Naive thymus-derived CD8-positive, alpha-beta T cell (primary cell): ENCODE measurements around the gene ADGB. TPM values are rescaled to one million over a fixed set of nuclear protein-coding genes. Genes with fewer than 3 reads are reported as not detected.

Source experiments
- ATAC-seq, 2 donors: fragments of 150-1000 bp; cut with Tn5 transposase in 1 of 2; sonication (Bioruptor Pico), chemical (Tn5 transposase) in 1 of 2; 1 replicate in 1 of 2; 2 replicates in 1 of 2; pipeline ENCODE4 v1.10.0; 2021; ENCODE audit warnings: mild to moderate bottlenecking in 2 of 2, moderate library complexity in 2 of 2
- POLR2A ChIA-PET: fragments of 350-600 bp; sonication (Branson Sonifier 250); formaldehyde crosslinking; loops from one replicate; lab custom pipeline; 2021; ENCODE audit warnings: antibody characterized with exemption; lab: Charles Lee
- DNase-seq, 10 donors: peaks; one replicate each; pipeline versions ENCODE4 v3.0.0 to v3.0.0-alpha.2; 2020 to 2022
- H3K27ac Mint-ChIP-seq, 10 donors: one replicate each; pipeline ENCODE4 v1.8.0; 2020 to 2022; ENCODE audit warnings: mild to moderate bottlenecking in 10 of 10, mixed read lengths in 10 of 10, moderate library complexity in 4 of 10, inconsistent platforms in 1 of 10
- H3K27me3 Mint-ChIP-seq, 5 donors: one replicate each; pipeline ENCODE4 v1.8.0; 2021 to 2022; ENCODE audit warnings: mixed read lengths in 5 of 5
- H3K36me3 Mint-ChIP-seq, 3 donors: one replicate each; pipeline ENCODE4 v1.8.0; 2020 to 2022; ENCODE audit warnings: mixed read lengths in 3 of 3, mild to moderate bottlenecking in 2 of 3, inconsistent platforms in 1 of 3
- H3K4me1 Mint-ChIP-seq, 4 donors: one replicate each; pipeline ENCODE4 v1.8.0; 2021 to 2022; ENCODE audit warnings: mixed read lengths in 4 of 4
- H3K4me3 Mint-ChIP-seq, 10 donors: one replicate each; pipeline ENCODE4 v1.8.0; 2020 to 2022; ENCODE audit warnings: mild to moderate bottlenecking in 10 of 10, mixed read lengths in 10 of 10, moderate library complexity in 6 of 10, inconsistent platforms in 1 of 10
- H3K9me3 Mint-ChIP-seq, 9 donors: one replicate each; pipeline ENCODE4 v1.8.0; 2020 to 2022; ENCODE audit warnings: mixed read lengths in 9 of 9, mild to moderate bottlenecking in 3 of 9, inconsistent platforms in 1 of 9, moderate library complexity in 1 of 9
- polyA plus RNA-seq, 3 donors: library from polyadenylated mRNA; unstranded; fragments of 300-500 nt; fragmentation: Illumina TruSeq; gene quantifications; one replicate each; pipeline ENCODE4 v1.2.3, GENCODE V29; 2021
- total RNA-seq, 8 experiments: library from RNA in 2 of 8; stranded (reverse) in 2 of 8; gene quantifications; one replicate each; pipeline ENCODE4 v1.2.3 and lab custom pipeline; 2021 to 2026

The ADGB gene
- total and polyA plus RNA-seq, 5 experiments from 2014 or later = not detected

GRCh38 chr6:146642921-146643320, 44.1 kb downstream of the ADGB start:
- peaks cover 0 to 8% (median 0%) of the 10 kb centered on the region in 5 donors for H3K27me3 Mint-ChIP-seq
- no peak overlapping the region for H3K27ac Mint-ChIP-seq
- H3K4me1 Mint-ChIP-seq = no peaks in the 10 kb centered on the region
- no peak for ATAC-seq
- H3K9me3 Mint-ChIP-seq = peaks cover 0 to 2% (median 0%) of the 10 kb centered on the region in 9 donors
- POLR2A ChIA-PET = no interaction called here
- H3K36me3 Mint-ChIP-seq = no peaks in the 10 kb centered on the region
- no peak for DNase-seq
- H3K4me3 Mint-ChIP-seq = no peak overlapping the region

- Mint-ChIP-seq H3K27me3 (peaks cover 0 to 5% (median 0%) of the 10 kb centered on the region in 5 donors), H3K4me3 (no peak overlapping the region), H3K36me3 (no peaks in the 10 kb centered on the region), H3K4me1 (no peaks in the 10 kb centered on the region), H3K27ac (no peak overlapping the region), H3K9me3 (peaks cover 0 to 3% (median 0%) of the 10 kb centered on the region in 9 donors)
- ATAC-seq (no peak), DNase-seq (no peak)
- POLR2A ChIA-PET = no interaction called here
Observed at GRCh38 chr6:146650799-146651481, 52.2 kb downstream of the ADGB start.

GRCh38 chr6:146651482-146651863, 52.7 kb downstream of the ADGB start:
- H3K27ac Mint-ChIP-seq = no peak overlapping the region
- H3K4me3 Mint-ChIP-seq = no peak overlapping the region
- peaks cover 0 to 5% (median 0%) of the 10 kb centered on the region in 5 donors for H3K27me3 Mint-ChIP-seq
- H3K36me3 Mint-ChIP-seq = no peaks in the 10 kb centered on the region
- DNase-seq (no peak), ATAC-seq (no peak)
- H3K4me1 Mint-ChIP-seq = no peaks in the 10 kb centered on the region
- POLR2A ChIA-PET = no interaction called here
- H3K9me3 Mint-ChIP-seq = peaks cover 0 to 3% (median 0%) of the 10 kb centered on the region in 9 donors

GRCh38 chr6:146657432-146657831, 58.7 kb downstream of the ADGB start:
- POLR2A ChIA-PET = no interaction called here
- H3K27me3 Mint-ChIP-seq = peaks cover 0 to 3% (median 0%) of the 10 kb centered on the region in 5 donors
- H3K27ac Mint-ChIP-seq = no peak overlapping the region
- peaks cover 0 to 9% (median 5%) of the 10 kb centered on the region in 9 donors for H3K9me3 Mint-ChIP-seq
- no peak overlapping the region for H3K4me3 Mint-ChIP-seq
- no peaks in the 10 kb centered on the region for H3K4me1 Mint-ChIP-seq
- DNase-seq (no peak), ATAC-seq (no peak)
- H3K36me3 Mint-ChIP-seq = peaks cover 0 to 2% (median 0%) of the 10 kb centered on the region in 3 donors

GRCh38 chr6:146664871-146665360, 66.1 kb downstream of the ADGB start:
- Mint-ChIP-seq H3K4me3 (no peak overlapping the region), H3K36me3 (peaks cover 0 to 5% (median 2%) of the 10 kb centered on the region in 3 donors), H3K4me1 (no peaks in the 10 kb centered on the region), H3K27ac (no peak overlapping the region), H3K9me3 (peaks cover 0 to 10% (median 6%) of the 10 kb centered on the region in 9 donors), H3K27me3 (peaks cover 2 to 11% (median 6%) of the 10 kb centered on the region in 5 donors)
- no peak for DNase-seq
- ATAC-seq = no peak
- POLR2A ChIA-PET = no interaction called here

GRCh38 chr6:146666909-146667308, 68.1 kb downstream of the ADGB start:
- POLR2A ChIA-PET = no interaction called here
- Mint-ChIP-seq H3K27ac (no peak overlapping the region), H3K36me3 (peaks cover 0 to 5% (median 1%) of the 10 kb centered on the region in 3 donors), H3K9me3 (peaks cover 0 to 7% (median 5%) of the 10 kb centered on the region in 9 donors), H3K27me3 (peaks cover 5 to 26% (median 11%) of the 10 kb centered on the region in 5 donors), H3K4me3 (no peak overlapping the region), H3K4me1 (no peaks in the 10 kb centered on the region)
- ATAC-seq (no peak), DNase-seq (no peak)

- Mint-ChIP-seq H3K27me3 (peaks cover 5 to 29% (median 13%) of the 10 kb centered on the region in 5 donors), H3K4me1 (no peaks in the 10 kb centered on the region), H3K27ac (no peak overlapping the region), H3K4me3 (no peak overlapping the region), H3K9me3 (peaks cover 0 to 3% (median 0%) of the 10 kb centered on the region in 9 donors), H3K36me3 (no peaks in the 10 kb centered on the region)
- no peak for ATAC-seq
- POLR2A ChIA-PET = no interaction called here
- DNase-seq = no peak
Observed at GRCh38 chr6:146670161-146670560, 71.4 kb downstream of the ADGB start.

- ATAC-seq = no peak
- H3K4me3 Mint-ChIP-seq = no peak overlapping the region
- DNase-seq = no peak
- no peak overlapping the region for H3K27ac Mint-ChIP-seq
- POLR2A ChIA-PET = no interaction called here
- H3K4me1 Mint-ChIP-seq = no peaks in the 10 kb centered on the region
- H3K9me3 Mint-ChIP-seq = peaks cover 0 to 3% (median 0%) of the 10 kb centered on the region in 9 donors
- H3K36me3 Mint-ChIP-seq = no peaks in the 10 kb centered on the region
- H3K27me3 Mint-ChIP-seq = peaks cover 5 to 33% (median 14%) of the 10 kb centered on the region in 5 donors
Observed at GRCh38 chr6:146673069-146673468, 74.3 kb downstream of the ADGB start.

GRCh38 chr6:146679386-146679785, 80.6 kb downstream of the ADGB start:
- Mint-ChIP-seq H3K9me3 (no peaks in the 10 kb centered on the region), H3K27ac (no peak overlapping the region), H3K36me3 (no peaks in the 10 kb centered on the region), H3K4me3 (no peak overlapping the region), H3K4me1 (no peaks in the 10 kb centered on the region), H3K27me3 (peaks cover 0 to 6% (median 0%) of the 10 kb centered on the region in 5 donors)
- POLR2A ChIA-PET = no interaction called here
- DNase-seq (no peak), ATAC-seq (no peak)

- no peak overlapping the region for H3K4me3 Mint-ChIP-seq
- POLR2A ChIA-PET = no interaction called here
Observed at GRCh38 chr6:146682919-146683318, 84.1 kb downstream of the ADGB start.

GRCh38 chr6:146689806-146690205, 91.0 kb downstream of the ADGB start:
- POLR2A ChIA-PET = no interaction called here
- no peak overlapping the region for H3K27ac Mint-ChIP-seq
- ATAC-seq = no peak

More at GRCh38 chr6:146682919-146683318, 84.1 kb downstream of the ADGB start:
- ATAC-seq (no peak), DNase-seq (no peak)
- no peak overlapping the region for H3K27ac Mint-ChIP-seq
- no peaks in the 10 kb centered on the region for H3K36me3 Mint-ChIP-seq
- no peaks in the 10 kb centered on the region for H3K4me1 Mint-ChIP-seq
- no peaks in the 10 kb centered on the region for H3K9me3 Mint-ChIP-seq
- H3K27me3 Mint-ChIP-seq = peaks cover 0 to 4% (median 0%) of the 10 kb centered on the region in 5 donors

GRCh38 chr6:146693342-146693741, 94.6 kb downstream of the ADGB start:
- Mint-ChIP-seq H3K36me3 (no peaks in the 10 kb centered on the region), H3K4me3 (no peak overlapping the region), H3K4me1 (no peaks in the 10 kb centered on the region), H3K27me3 (peaks cover 0 to 5% (median 2%) of the 10 kb centered on the region in 5 donors), H3K27ac (no peak overlapping the region), H3K9me3 (no peaks in the 10 kb centered on the region)
- no peak for ATAC-seq
- DNase-seq = no peak
- POLR2A ChIA-PET = no interaction called here

More at GRCh38 chr6:146689806-146690205, 91.0 kb downstream of the ADGB start:
- H3K27me3 Mint-ChIP-seq = peaks cover 0 to 14% (median 2%) of the 10 kb centered on the region in 5 donors
- no peak overlapping the region for H3K4me3 Mint-ChIP-seq
- no peaks in the 10 kb centered on the region for H3K36me3 Mint-ChIP-seq
- H3K9me3 Mint-ChIP-seq = no peaks in the 10 kb centered on the region
- no peak for DNase-seq
- no peaks in the 10 kb centered on the region for H3K4me1 Mint-ChIP-seq

GRCh38 chr6:146697921-146698320, 99.1 kb downstream of the ADGB start:
- ATAC-seq (no peak), DNase-seq (no peak)
- Mint-ChIP-seq H3K27ac (no peak overlapping the region), H3K4me3 (no peak overlapping the region), H3K4me1 (no peaks in the 10 kb centered on the region), H3K27me3 (peaks cover 0 to 5% (median 2%) of the 10 kb centered on the region in 5 donors), H3K36me3 (no peaks in the 10 kb centered on the region), H3K9me3 (no peaks in the 10 kb centered on the region)
- POLR2A ChIA-PET = no interaction called here
